SIG-M5 (cell line): ENCODE measurements around the gene TDO2.

Source experiments
- DNase-seq: peaks from one replicate; lab custom pipeline; 2025; lab: John Stamatoyannopoulos, UW

TDO2 gene

DNA sequence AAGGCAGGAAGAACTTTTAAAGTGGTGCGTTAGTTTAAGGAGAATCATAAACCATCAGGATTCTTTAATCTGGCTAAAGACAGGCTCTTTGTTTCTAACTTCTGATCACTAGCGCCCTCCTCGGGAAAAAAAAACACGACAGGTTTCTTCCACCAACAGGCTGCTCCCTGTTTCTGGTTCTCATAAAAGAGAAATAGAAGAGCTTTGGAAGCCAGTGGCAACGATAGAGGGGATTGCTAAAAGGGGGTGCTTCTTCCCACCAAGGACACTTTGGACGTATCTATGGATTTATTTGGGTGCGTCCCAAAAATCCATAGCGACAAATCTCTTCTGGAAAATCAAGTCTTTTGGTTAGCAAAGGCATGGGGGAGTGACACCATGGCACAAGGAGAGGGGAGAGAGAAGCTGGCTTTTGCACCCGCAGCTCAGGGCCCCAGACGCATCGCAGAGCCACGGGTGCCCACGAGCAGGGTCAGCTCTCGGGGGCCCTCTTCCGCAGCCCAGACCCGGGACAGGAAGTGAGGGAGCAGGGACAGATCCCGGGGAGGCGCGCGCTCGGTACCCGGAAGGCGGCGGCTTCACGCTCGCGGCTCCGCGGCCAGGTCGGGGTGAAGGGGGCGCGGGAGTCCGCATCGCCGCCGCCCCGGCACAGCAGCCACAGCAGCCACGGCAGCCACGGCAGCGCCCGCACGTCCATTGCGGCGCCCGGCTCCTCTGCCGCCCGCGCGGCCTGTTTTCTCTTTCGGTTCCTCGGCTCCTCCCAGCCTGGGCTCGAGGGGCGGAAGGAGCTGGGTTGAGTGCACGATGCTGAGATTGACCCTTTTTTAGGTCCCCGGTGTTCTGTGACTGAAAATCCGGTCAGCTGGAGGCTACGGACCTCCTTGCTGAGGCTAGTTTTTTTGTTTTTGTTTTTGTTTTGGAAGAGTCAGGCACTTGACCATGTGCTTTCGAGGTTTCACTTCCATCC, 49.9 kb downstream of the TDO2 start, which contains the start of gene CTSO:
Gene CTSO, minus strand, starts transcription at position 716 of the 967 bp plus-strand sequence. Its CDS starts 19 bp downstream, at position 697.
- no peak for DNase-seq

- no peak for DNase-seq
Observed at GRCh38 chr4:155954118-155954685, 50.7 kb downstream of the TDO2 start.

DNA sequence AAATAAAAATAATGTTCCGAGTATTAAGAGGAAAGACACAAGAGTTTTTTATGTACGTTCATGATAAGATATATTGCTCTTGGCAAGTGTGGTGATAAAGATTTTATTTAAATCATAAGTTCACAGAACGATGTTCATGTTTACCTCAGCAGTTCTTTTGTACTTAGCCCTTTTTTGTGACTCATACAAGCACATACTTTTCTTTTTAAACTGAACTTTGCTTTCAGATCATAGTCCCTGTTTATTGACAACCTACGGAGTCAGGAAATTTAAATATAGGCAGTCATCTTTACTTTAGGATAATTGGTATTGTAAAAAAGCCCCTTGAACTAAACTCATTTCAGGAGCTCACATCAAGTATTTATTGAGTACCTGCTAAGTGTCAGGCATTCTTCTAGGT, 51.4 kb downstream of the TDO2 start:
- DNase-seq = no peak

- DNase-seq = no peak
Observed at GRCh38 chr4:155956461-155956860, 53.0 kb downstream of the TDO2 start.

- DNase-seq = no peak
Observed at GRCh38 chr4:155959417-155959816, 55.9 kb downstream of the TDO2 start.

DNA sequence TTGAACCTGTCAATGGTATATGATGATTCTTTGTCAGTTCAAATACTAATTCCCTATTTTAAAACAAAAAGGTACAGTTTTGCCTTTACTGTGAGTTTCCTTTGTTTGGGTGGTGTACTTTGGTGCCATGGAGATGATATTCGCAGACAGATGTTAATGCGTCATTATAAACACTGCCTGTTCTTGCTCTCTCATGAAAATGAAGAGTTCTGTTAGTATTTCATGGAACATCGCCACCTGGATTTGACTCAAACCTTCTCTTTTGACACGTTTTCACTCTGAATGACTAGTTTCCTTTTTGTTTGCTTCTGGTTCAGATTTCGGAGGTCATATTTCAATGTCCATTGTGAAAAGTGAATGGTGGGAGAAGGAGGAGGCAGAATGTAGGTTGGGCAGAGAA, 57.0 kb downstream of the TDO2 start:
- DNase-seq = no peak

- no peak for DNase-seq
Observed at GRCh38 chr4:155961575-155961974, 58.1 kb downstream of the TDO2 start.

- no peak for DNase-seq
Observed at GRCh38 chr4:155962767-155963166, 59.3 kb downstream of the TDO2 start.

DNA sequence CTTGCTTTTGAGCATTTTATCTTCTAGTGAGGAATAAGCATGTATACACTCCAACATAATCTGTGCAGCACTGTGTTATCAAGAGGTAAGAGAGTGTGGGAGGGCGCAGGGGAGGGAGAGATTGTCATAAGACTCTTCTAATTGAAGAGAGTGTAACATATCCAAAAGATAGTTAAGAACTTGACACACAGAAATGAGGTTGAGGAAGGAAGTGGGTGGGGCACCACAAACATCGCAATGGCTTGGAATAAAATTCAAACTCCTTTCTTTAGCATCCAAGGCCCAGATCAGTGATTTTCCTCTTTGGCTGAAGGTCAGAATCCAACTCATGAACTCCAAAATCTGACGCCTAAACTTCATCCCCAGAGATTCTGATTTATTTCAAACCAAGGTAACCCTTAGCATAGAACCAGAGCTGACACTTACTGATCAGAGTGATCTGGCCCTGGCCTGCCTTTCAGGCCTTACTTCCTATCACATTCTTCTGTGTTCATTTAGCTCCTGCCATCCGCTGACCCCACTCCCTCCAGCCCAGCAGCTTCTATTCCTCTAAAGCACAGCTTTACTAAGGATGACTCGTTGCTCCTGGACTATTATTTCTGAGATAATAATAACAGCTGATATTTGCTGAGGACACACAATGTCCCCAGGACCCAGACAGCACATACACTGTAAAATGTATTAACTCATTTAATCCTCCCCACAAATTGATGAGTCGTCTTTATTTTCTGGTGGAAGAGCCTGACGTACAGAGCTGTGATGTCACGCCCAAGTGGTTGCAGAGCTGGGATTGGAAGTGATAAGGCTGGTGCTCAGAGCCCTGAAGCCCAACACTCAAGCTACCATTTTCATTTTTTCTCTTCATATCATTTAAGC, 60.8 kb downstream of the TDO2 start:
- no peak for DNase-seq

GRCh38 chr4:155966171-155966570, 62.7 kb downstream of the TDO2 start:
- DNase-seq = no peak

- no peak for DNase-seq
Observed at GRCh38 chr4:155966731-155967395, 63.4 kb downstream of the TDO2 start.
